BJ (cell line): ENCODE measurements around the gene PRKCQ. TPM values are rescaled to one million over a fixed set of nuclear protein-coding genes. Genes with fewer than 3 reads are reported as not detected.
"Not testable (repeated sequence)": the region's sequence is repeated elsewhere in the genome, so short reads cannot be mapped to it uniquely, and the experiment has no call there.

ENCODE experiments used
- CTCF ChIA-PET: fragments of 350-600 bp; formaldehyde crosslinking; extraction: SDS; loops from one replicate; lab custom pipeline; 2021; ENCODE audit warnings: antibody characterized with exemption, inconsistent platforms; lab: Yijun Ruan, JAX
- POLR2A ChIA-PET: fragments of 300-600 bp; sonication (Branson Sonifier 250); formaldehyde crosslinking; extraction: SDS; loops from one replicate; lab custom pipeline; 2021; ENCODE audit warnings: antibody characterized with exemption; lab: Charles Lee
- DNase-seq: peaks from one replicate; pipeline ENCODE4 v3.0.0-alpha.2; 2011; ENCODE audit warnings: low read depth
- H3K27me3 ChIP-seq: 2 replicates; pipeline ENCODE4 v1.6.0; 2011; ENCODE audit warnings: low read length; ENCODE audit not compliant: control insufficient read depth, insufficient read depth
- H3K36me3 ChIP-seq: 2 replicates; pipeline ENCODE4 v1.5.1; 2011; ENCODE audit warnings: low read length; ENCODE audit not compliant: control insufficient read depth, insufficient read depth
- H3K4me3 ChIP-seq: 2 replicates; pipeline ENCODE4 v1.5.1; 2011; ENCODE audit warnings: low read depth, mild to moderate bottlenecking, control low read depth, low read length
- polyA plus RNA-seq: library from polyadenylated mRNA; depleted of rRNA; stranded (reverse); fragments of >200 nt; gene quantifications from 2 replicates; pipeline ENCODE4 v1.2.3, GENCODE V29; 2011
- TF ChIP-seq, protein P1 (sequence below): IDR thresholded peaks from 2 replicates; pipeline ENCODE4 v1.5.1; 2011; ENCODE audit warnings: low read depth, mild to moderate bottlenecking, control low read depth, inconsistent platforms, low read length, moderate library complexity; ENCODE audit not compliant: insufficient read depth

PRKCQ gene
- polyA plus RNA-seq, 1 experiment, result 0.06 TPM

DNA sequence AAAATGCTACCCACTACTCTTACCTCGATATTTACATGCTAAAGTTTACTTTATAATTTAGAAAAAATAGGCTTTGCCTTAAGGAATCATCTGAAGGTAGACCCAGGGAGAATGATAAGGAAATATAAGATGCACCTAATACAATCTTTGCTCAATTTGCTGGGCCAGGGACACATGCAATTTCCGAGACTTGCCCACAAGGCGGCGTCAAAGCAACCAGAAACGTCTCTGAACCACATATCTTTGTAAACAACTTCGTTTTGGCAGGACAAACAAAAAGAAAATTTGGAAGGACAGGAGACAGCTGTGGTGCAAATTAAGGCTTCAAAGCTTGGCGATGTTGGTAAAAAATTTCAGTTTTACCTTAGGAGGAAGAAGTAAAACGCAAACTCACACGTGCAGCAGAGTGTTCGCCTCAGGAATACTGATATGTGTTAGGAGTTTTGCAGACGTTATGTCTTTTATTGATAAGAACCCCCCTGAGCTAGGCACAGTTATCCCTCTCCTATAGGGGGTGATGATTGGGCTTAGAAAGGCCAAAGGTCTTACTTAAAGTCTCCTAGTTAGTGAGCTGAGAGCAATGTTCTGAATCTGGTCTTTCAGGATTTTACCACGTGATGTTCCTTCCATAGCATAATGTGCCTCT lies 134.3 kb downstream of the PRKCQ start:
- DNase-seq, result peak; percentile 2
- POLR2A ChIA-PET, result no interaction called here
- CTCF ChIA-PET, result interaction anchor here (0.6 to 1.3 kb wide), 7 partner anchors 9 to 30 kb away, joined by 3 read pairs; no protein-coding TSS in a partner anchor
- no peaks in the 10 kb centered on the region for H3K36me3 ChIP-seq
- TF ChIP-seq, protein P1, sequence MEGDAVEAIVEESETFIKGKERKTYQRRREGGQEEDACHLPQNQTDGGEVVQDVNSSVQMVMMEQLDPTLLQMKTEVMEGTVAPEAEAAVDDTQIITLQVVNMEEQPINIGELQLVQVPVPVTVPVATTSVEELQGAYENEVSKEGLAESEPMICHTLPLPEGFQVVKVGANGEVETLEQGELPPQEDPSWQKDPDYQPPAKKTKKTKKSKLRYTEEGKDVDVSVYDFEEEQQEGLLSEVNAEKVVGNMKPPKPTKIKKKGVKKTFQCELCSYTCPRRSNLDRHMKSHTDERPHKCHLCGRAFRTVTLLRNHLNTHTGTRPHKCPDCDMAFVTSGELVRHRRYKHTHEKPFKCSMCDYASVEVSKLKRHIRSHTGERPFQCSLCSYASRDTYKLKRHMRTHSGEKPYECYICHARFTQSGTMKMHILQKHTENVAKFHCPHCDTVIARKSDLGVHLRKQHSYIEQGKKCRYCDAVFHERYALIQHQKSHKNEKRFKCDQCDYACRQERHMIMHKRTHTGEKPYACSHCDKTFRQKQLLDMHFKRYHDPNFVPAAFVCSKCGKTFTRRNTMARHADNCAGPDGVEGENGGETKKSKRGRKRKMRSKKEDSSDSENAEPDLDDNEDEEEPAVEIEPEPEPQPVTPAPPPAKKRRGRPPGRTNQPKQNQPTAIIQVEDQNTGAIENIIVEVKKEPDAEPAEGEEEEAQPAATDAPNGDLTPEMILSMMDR, result peak; percentile 70
- 0 out of 2 replicates have a peak, but pooled peaks cover 2% of the 10 kb centered on the region for H3K27me3 ChIP-seq
- H3K4me3 ChIP-seq, result no peak overlapping the region

DNA sequence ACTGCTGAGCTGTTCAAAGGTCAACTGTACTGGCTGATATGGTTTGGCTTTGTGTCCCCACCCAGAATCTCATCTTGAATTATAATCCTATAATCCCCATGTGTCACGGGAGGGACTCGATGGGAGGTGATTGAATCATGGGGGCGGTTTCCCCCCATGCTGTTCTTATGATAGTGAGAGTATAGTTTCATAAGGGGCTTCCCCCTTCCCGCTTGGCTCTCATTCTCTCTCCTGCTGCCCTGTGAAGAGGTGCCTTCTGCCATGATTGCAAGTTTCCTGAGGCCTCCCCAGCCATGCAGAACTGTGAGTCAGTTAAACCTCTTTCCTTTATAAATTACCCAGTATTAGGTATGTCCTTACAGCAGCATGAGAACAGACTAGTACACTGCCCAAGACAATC lies 140.2 kb downstream of the PRKCQ start:
- H3K27me3 ChIP-seq, POLR2A ChIA-PET, DNase-seq, H3K36me3 ChIP-seq, H3K4me3 ChIP-seq: not testable (repeated sequence)
- CTCF ChIA-PET, result interaction anchor here (1.0 kb wide), 1 partner anchor 22 kb away, joined by 3 read pairs; no protein-coding TSS in a partner anchor

- H3K27me3 ChIP-seq, result no peaks in the 10 kb centered on the region
- no peaks in the 10 kb centered on the region for H3K36me3 ChIP-seq
- ChIA-PET CTCF (no interaction called here), POLR2A (no interaction called here)
- no peak for DNase-seq
- H3K4me3 ChIP-seq, result no peak overlapping the region
- TF ChIP-seq, protein P1, result no peak
These were observed 148.2 kb downstream of the PRKCQ start for GRCh38 chr10:6431861-6432260.

GRCh38 chr10:6431186-6431585 lies 148.9 kb downstream of the PRKCQ start:
- TF ChIP-seq, protein P1, result no peak
- no peaks in the 10 kb centered on the region for H3K36me3 ChIP-seq
- ChIA-PET CTCF (no interaction called here), POLR2A (no interaction called here)
- H3K4me3 ChIP-seq, result no peak overlapping the region
- no peaks in the 10 kb centered on the region for H3K27me3 ChIP-seq
- no peak for DNase-seq

- CTCF ChIA-PET, result no interaction called here
- H3K4me3 ChIP-seq, result no peak overlapping the region
- H3K36me3 ChIP-seq, result no peaks in the 10 kb centered on the region
- no peaks in the 10 kb centered on the region for H3K27me3 ChIP-seq
- POLR2A ChIA-PET, result no interaction called here
- TF ChIP-seq, protein P1, result no peak
- no peak for DNase-seq
These were observed 149.6 kb downstream of the PRKCQ start for GRCh38 chr10:6430423-6430980.
